Measurements from ENCODE around the gene ZNF330. TPM values are rescaled to one million over a fixed set of nuclear protein-coding genes. Genes with fewer than 3 reads are reported as not detected.

The ZNF330 gene
- polyA plus RNA-seq, 1 of the 3 experiments (the other 2 are of a cell fraction), result 19.4 TPM

GRCh38 chr4:141229408-141230101 lies 8.9 kb downstream of the ZNF330 start:
- Histone ChIP-seq H3F3A (replicated peaks; ENCODE audit: insufficient read depth) (no peaks in the 10 kb centered on the region), H3K36me3 (replicated peaks in 1 of 2; ENCODE audit: control insufficient read depth in 1 of 2, insufficient read depth in 2 of 2, low read length in 1 of 2) (peaks cover 61 to 90% of the 10 kb centered on the region in 2 experiments), H3K79me2 (ENCODE audit: insufficient read depth) (peaks cover 6% of the 10 kb centered on the region), H3K4me3 (ENCODE audit: low read depth in 2 of 2, low read length in 1 of 2) (no peak overlapping the region), H3K9ac (no peak overlapping the region), H3K9me2 (no peaks in the 10 kb centered on the region), H3K27ac (ENCODE audit: low read depth in 2 of 2, low read length in 1 of 2) (no peak overlapping the region), H3K4me1 (ENCODE audit: control insufficient read depth in 1 of 2, insufficient read depth in 2 of 2, low read depth in 1 of 2, low read length in 1 of 2) (peaks cover 0 to 2% of the 10 kb centered on the region in 2 experiments; a peak in 1 of 4 replicates), H4K20me1 (ENCODE audit: insufficient read depth) (no peaks in the 10 kb centered on the region), H3K27me3 (ENCODE audit: insufficient read depth) (no peaks in the 10 kb centered on the region), H2AFZ (ENCODE audit: low read depth) (no peak overlapping the region), H3K4me2 (no peak overlapping the region), H3K9me3 (no peaks in the 10 kb centered on the region)
- no peak for DNase-seq
- TF ChIP-seq SMC3 (IDR thresholded peaks at IDR 0.05; ENCODE audit: low read depth, low read length) (no peak), ZBTB33 (IDR thresholded peaks at IDR 0.05; ENCODE audit: borderline replicate concordance, low read depth) (no peak), RXRA (IDR thresholded peaks at IDR 0.05; ENCODE audit: borderline replicate concordance, low read depth) (no peak), MEF2A (IDR thresholded peaks at IDR 0.05; ENCODE audit: borderline replicate concordance, low read depth) (no peak), NRF1 (IDR thresholded peaks at IDR 0.05; ENCODE audit: low read depth, low read length) (no peak), RCOR1 (IDR thresholded peaks at IDR 0.05; ENCODE audit: low read length) (no peak), NFIC (IDR thresholded peaks at IDR 0.05; ENCODE audit: borderline replicate concordance) (no peak), RAD21 (IDR thresholded peaks at IDR 0.05; ENCODE audit: low read length) (no peak), FOSL2 (IDR thresholded peaks at IDR 0.05; ENCODE audit: borderline replicate concordance, low read depth) (no peak), MXI1 (IDR thresholded peaks at IDR 0.05; ENCODE audit: low read depth, low read length) (no peak), USF1 (IDR thresholded peaks at IDR 0.05; ENCODE audit: borderline replicate concordance, low read depth) (no peak), POLR2AphosphoS5 (IDR thresholded peaks at IDR 0.05; ENCODE audit: low read depth, low read length) (no peak), EP300 (IDR thresholded peaks at IDR 0.05; ENCODE audit: borderline replicate concordance in 1 of 2, low read depth in 1 of 2, low read length in 1 of 2) (no peak), FOXJ3 (CRISPR knock-in tag; IDR thresholded peaks at IDR 0.05) (no peak), JUND (IDR thresholded peaks at IDR 0.05) (no peak), SIN3A (IDR thresholded peaks at IDR 0.05; ENCODE audit: borderline replicate concordance, low read depth, low read length) (no peak)
- TF ChIP-seq, protein P1, sequence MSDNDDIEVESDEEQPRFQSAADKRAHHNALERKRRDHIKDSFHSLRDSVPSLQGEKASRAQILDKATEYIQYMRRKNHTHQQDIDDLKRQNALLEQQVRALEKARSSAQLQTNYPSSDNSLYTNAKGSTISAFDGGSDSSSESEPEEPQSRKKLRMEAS (IDR thresholded peaks at IDR 0.05; ENCODE audit: low read depth), result no peak
- TF ChIP-seq, protein P2, sequence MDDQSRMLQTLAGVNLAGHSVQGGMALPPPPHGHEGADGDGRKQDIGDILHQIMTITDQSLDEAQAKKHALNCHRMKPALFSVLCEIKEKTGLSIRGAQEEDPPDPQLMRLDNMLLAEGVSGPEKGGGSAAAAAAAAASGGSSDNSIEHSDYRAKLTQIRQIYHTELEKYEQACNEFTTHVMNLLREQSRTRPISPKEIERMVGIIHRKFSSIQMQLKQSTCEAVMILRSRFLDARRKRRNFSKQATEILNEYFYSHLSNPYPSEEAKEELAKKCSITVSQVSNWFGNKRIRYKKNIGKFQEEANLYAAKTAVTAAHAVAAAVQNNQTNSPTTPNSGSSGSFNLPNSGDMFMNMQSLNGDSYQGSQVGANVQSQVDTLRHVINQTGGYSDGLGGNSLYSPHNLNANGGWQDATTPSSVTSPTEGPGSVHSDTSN (IDR thresholded peaks at IDR 0.05), result no peak
- POLR2A ChIA-PET, result no interaction called here
- CTCF ChIA-PET, result interaction anchor here (0.6 to 2.0 kb wide), 4 partner anchors 10 to 77 kb away, joined by 3 to 5 read pairs (median 4); no protein-coding TSS in a partner anchor
- 97% methylated on average over 5 of the region's 5 CpGs for WGBS (ENCODE audit: low lambda C conversion rate)
